HG02938 (cell line): ENCODE data around the gene HLTF.
"Not testable (repeated sequence)": the region's sequence is repeated elsewhere in the genome, so short reads cannot be mapped to it uniquely, and the experiment has no call there.

ENCODE experiments used
- ATAC-seq: cut with Tn5 transposase; IDR thresholded peaks from one replicate; pipeline ENCODE4 v1.9.1; 2021; ENCODE audit warnings: mild to moderate bottlenecking, moderate library complexity; ENCODE audit not compliant: unreplicated experiment

HLTF gene

GRCh38 chr3:148992027-148992634, 94.2 kb downstream of the HLTF start:
- ATAC-seq: peak; percentile 22

DNA sequence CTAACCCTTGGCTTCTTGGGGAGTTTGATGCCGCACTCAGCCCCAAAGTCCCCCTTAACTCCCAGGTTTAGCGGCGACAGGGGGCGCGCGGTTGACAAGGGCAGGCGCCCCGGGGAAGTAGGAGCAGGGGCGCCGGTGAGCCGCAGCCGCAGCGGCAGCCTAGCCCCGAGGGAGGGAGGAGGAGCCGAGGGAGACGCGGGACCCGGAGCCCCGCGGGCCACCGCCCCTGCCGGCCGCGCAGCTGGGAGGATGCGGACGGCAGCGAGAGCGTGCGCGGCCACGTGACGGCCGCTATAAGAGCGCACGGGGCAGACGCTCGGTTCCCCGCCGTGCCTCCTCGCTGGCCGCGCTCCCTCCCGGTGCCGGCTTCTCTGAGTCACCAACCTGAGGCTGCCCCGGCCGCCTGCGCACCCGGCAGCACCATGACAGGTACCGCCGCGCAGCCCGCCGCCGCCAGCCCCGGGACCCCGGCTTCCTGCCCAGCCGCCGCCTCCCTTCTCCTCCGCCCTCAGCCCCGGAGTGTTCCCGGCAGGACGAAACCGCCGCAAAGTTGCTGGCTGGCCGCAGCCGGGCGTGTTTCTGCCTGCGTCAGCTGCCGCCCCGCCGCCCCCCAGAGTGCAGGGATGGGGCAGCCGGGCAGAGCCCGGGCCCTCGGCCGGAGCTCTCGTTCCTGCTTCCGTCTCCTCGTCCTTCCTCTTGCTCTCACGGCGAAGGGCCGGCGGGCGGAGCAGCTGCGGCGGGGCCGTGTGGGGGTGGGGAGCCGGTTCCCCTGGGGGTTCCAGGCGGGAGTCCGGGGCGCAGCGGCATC, 94.9 kb downstream of the HLTF start, which contains the start of gene GYG1:
TSS of gene GYG1 (plus strand) at position 322 of the 808 bp plus-strand sequence. CDS start at position 423, 101 bp downstream.
- peak; percentile 70 for ATAC-seq

DNA sequence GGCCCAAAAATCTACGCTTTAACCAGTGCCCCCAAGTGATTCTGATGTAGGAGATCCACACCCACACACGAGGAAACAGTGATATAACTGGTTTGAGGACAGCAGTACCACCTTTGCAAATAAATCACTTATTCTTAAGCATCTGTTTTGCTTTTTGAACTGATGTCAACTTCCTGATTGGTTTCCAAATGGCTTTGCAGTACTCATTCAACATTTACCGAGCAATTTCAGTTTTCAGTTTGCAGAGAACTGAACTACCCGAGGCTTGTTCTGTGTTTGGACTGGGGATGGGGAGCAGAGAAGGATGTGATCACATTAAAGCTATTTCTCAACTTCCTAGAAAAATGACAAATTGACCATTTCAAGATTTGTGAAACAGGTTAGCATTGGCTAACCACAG, 96.1 kb downstream of the HLTF start:
- ATAC-seq: peak; percentile 50

DNA sequence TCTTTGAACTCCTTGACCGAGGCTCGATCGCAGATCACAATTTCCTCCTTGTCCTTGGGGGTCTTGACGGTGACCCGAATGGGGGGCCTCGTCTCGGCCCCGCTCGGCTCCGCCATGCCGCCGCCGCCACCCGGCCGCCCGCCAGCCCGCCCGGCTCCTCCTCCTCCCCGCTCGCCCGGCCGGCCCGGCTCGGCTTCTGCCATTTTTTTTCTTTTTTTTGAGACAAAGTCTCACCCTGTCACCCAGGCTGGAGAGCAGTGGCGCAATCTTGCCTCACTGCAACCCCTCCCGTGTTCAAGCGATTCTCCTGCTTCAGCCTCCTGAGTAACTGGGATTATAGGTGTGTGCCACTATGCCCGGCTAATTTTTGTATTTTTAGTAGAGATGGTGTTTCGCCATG, 98.8 kb downstream of the HLTF start:
- not testable (repeated sequence) for ATAC-seq

DNA sequence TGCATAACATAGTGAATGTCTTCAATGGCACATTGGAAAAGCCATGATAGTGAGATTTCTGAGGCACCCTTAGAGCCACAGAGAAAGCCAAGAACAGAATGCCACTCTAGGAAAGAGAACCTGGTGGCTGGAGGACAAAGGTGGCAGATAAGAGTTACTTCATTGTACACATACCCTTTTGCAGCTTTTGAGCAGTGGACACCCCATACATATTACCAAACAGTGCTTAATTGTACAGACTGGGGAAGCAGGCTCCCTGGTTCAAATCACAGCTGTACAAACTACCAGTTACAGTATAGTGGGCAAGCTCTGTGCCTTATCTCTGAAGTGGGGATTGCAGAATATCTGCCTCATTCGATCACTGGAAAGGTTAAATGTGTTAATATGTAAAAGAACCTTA, 105.1 kb downstream of the HLTF start:
- ATAC-seq: no peak
